Stimulated activated CD8-positive, alpha-beta memory T cell treated with anti-CD3 and anti-CD28 coated beads, Interleukin-7, amount 100 ng/mL, for 24 hours (primary cell): ENCODE results near the gene SMIM14.
"Not testable (repeated sequence)": the region's sequence is repeated elsewhere in the genome, so short reads cannot be mapped to it uniquely, and the experiment has no call there.

ENCODE experiments used
- DNase-seq: peaks from one replicate; pipeline ENCODE4 v3.0.0-alpha.2; 2020; ENCODE audit warnings: low read depth

The SMIM14 gene

DNA sequence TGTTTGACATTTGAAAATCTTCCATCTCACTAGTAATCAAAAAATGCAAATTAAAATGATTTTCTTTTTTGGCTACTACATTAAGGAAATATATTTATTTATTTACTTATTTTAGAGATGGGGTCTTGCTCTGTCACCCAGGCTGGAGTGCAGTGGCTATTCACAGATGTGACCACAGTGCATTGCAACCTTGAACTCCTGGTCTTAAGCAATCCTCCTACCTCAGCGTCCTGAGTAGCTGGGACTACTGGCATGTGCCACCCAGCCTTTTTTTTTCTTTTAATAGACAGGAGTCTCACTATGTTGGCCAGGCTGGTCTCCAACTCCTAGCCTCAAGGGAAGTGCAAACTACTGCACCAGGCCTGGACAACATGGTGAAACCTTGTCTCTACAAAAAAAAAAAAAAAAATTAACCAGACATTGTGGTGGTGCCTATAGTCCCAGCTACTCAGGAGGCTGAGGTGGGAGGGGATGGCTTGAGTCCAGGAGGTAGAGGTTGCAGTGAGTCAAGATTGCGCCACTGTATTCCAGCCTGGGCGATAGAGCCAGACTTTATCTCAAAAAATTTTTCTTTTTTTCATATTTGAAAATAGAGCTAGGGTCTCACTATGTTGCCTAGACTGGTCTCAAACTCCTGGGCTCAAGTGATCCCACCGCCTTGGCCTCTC is 4.4 kb upstream of the SMIM14 start:
- no peak for DNase-seq

DNA sequence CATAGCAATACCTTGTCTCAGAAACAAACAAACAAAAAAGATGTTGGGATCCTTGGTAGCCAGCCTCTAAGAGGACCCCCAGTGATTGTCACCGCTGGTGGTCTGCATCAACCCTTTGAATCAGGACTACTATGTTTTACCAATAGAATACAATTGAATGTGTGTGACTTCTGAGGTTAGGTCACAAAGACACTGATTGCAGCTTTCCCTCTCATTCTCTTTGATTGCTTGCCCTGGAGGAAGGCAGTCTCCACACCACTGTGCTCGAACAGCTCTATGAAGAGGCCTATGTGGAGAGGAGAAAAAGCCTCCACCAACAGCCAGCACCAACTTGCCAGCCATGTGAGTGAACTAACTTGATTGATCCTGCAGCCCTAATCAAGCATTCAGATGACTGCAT is 2.8 kb upstream of the SMIM14 start:
- no peak for DNase-seq

DNA sequence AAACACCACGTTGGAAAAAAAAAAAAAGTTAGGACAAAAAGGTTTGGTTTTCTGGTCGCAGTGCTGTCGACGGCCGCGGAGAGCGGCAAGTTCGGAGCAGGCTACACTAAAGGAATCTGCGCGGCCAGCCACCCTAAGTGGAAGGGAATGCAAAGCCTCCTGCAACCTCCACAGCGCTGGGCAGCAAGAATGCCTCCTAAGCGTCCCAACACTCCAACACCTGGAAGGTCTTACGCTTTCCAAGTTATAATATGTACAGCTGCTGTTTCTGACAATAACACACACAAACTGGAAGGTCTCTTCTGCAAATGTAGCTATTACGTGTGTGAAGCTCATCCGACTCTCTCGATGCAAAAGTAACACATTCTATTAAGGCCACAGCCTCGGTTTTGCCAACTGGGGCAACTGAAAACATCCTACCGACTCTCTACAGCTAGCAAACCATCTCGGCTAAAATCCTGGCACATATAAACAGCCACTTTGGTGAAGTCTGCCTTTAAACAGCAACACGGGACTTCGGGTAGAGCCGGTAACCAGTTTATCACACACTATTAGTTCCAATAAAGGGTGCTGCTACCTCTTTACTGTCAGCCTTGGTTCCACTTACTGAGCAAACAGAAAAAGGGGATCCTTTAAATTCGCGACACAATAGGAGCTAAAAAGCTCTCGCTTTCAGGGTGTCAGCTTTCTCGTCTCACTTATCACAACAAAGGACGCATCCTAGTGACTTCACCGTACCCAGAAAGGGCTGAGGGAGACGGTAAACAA is 895 bp downstream of the SMIM14 start:
- DNase-seq: no peak

- no peak for DNase-seq
These were observed 1.5 kb downstream of the SMIM14 start for GRCh38 chr4:39637221-39637585.

- no peak for DNase-seq
These were observed 2.0 kb downstream of the SMIM14 start for GRCh38 chr4:39636531-39637184.

DNA sequence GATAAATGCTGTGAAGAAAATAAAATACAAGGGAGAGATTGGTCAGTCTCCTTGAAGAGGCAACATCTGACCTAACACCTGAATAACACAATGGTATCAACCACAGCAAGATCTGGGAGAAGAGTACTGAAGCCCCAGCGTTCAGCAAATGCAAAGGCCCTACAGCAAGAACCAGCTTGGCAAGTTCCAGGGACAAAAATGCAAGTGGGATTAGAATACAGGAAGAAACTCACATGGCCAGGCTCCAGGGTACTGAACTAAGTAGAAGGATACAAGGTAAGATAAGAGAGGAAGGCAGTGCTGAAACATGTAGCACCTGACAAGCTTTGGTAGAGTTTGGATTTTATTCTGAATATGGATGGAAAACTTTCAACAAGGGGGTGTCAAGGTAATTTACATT is 3.6 kb downstream of the SMIM14 start:
- DNase-seq: no peak

- DNase-seq: no peak
These were observed 7.0 kb downstream of the SMIM14 start for GRCh38 chr4:39631700-39632079.

DNA sequence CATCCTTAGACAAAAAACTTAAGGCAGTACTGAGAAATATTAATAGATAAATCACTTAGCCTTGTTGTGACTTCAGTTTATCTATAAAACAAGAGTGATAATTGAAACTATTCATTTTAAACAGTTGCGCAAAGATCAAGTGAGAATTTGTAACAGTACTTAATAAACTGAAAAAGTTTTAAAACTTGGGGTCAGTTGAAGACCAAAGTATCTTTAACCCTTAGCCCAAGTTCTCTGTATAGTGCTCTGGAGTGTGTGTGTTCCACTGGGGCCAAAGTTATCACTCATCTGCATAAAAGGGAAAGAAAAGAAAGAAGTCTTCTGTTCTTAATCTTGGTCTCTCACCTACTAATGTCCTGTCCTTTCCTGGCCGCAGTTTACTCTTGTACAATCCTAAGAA is 11.3 kb downstream of the SMIM14 start:
- DNase-seq: no peak

GRCh38 chr4:39626913-39627312 is 11.8 kb downstream of the SMIM14 start:
- no peak for DNase-seq

- DNase-seq: no peak
These were observed 12.4 kb downstream of the SMIM14 start for GRCh38 chr4:39626261-39626660.

- DNase-seq: no peak
These were observed 17.1 kb downstream of the SMIM14 start for GRCh38 chr4:39621582-39621981.

DNA sequence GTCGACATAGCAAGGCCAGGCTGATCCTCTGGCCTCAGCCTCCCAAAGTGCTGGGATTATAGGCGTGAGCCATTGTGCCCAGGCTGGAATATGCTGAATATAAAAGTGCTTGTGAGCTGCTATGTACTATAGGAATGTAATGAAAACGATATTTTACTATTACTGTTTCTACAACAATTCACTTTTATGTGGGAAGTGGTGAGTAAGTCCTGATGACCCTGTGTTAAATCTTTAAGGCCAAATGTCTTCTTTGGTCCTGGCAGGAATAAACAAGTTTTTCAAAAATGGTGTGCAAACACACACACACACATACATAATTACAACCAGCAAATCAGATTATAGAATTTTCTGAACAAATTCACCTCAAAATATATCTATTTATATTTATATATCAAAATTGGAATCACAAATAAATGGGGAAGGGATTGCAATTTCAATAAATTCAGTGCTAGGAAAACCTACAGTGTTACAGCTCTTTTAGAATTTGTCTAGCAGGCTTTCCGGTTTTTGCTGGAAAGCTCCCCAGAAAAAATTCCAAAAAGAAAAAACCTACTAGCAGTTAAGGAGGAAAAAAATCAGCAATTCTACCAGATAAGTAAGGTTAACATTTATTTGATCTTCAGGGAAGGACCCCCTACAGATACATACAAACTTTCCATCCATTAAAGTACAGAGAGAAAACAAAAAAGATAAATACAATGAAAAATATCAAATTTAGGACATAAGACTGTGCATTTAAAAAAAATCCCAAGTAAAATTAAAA is 17.9 kb downstream of the SMIM14 start:
- DNase-seq: no peak

GRCh38 chr4:39617534-39617933 is 21.1 kb downstream of the SMIM14 start:
- no peak for DNase-seq

- no peak for DNase-seq
These were observed 22.0 kb downstream of the SMIM14 start for GRCh38 chr4:39616651-39617050.

DNA sequence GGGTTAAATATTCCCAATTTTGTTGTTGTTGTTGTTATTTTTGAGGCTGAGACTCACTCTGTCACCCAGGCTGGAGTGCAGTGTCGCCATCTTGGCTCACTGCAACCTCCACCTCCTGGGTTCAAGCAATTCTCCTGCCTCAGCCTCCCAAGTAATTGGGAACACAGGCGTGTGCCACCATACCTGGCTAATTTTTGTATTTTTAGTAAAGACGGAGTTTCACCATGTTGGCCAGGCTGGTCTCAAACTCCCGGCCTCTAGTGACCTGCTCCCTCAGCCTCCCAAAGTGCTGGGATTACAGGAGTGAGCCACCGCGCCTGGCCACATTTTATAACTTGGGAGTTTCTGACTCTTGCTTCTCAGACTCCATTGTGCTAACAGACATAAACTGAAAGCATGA is 22.6 kb downstream of the SMIM14 start:
- DNase-seq: not testable (repeated sequence)

DNA sequence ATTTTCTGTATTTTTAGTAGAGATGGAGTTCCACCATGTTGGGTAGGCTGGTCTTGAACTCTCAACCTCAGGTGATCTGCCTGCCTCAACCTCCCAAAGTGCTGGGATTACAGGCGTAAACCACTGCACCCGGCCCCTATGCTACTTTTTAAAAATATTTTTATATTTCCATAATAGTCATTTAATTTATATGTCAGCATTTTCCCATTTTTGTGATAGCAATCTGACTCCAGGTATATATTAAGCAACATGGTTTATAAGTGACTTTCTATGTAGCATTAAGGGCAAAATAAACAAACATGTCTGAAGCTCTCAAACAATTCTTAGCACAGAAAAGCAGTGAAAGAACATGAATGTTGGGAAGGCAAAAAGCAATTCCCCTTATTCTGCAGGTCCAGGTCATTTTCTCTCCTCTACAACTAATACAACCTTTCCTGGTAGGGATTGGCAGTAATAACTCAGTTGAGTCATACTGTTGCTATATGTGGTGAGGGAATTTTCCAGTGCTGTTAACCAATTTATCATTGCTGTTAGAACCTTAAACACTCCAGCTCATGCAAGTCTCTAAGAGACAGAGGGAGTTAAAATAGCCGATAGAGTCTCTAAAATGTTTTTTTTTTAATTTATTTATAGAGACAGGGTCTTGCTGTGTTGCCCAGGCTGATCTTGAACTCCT is 24.0 kb downstream of the SMIM14 start:
- DNase-seq: no peak

DNA sequence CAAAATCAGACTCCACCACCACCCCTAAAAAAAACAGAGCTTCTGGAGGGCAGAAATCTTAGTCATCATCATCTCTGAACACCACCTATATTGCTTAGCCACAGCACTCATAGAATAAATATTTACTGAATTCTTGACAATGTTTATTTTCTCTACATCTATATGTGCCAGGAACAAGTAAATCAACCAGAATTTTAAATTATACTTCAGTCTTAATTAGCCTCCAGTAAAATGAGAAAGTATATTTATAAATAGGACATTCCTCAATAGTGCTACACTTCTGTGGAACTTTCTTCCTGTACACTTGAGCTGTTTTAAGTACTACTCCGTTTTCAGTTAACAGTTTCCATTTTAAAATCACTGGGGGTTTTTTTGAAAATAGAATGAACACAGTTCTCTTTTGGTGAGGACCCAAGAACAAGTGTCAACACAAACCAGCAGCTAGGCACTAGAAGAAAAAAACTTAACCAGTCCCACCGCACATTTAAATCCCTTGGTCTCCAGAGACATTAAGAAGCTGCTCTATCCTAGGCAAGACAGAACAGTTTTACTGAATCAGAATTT is 25.5 kb downstream of the SMIM14 start:
- DNase-seq: no peak

DNA sequence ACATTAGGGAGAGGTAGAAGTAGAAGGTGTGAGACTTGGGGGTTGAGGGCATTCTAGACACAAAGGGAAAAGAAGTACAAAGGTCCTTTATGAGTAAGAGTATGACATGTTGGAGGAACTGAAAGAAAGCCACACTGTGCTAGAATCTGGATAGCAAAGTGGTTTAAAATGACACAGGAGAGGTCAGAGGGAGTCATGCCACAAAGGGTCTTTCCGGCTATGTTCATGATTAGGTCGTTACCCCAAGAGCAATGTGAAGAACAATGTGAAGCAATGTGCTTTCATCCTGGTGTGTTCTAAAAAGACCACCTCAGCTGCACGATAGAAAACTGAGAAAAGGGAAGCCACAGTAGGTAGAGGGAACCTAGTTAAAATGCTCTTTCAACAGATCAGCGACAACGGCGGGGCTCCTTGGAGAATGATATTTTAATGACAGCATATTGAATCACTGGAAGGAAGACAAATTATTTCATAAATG is 29.2 kb downstream of the SMIM14 start:
- no peak for DNase-seq

GRCh38 chr4:39608451-39608850 is 30.2 kb downstream of the SMIM14 start:
- no peak for DNase-seq

GRCh38 chr4:39606747-39607146 is 31.9 kb downstream of the SMIM14 start:
- no peak for DNase-seq

GRCh38 chr4:39597695-39598381 is 40.8 kb downstream of the SMIM14 start:
- DNase-seq: no peak
